ENCODE data around the gene ZEB2. TPM values are rescaled to one million over a fixed set of nuclear protein-coding genes. Genes with fewer than 3 reads are reported as not detected.

The ZEB2 gene
- total RNA-seq, 4 donors from 2014 or later = 19.8 to 69.6 (median 42.9) TPM

- 83 to 84% methylated on average over 4 of the region's 4 CpGs for WGBS, 2 donors (ENCODE audit: low coverage in 1 of 2)
- no peak overlapping the region for H3K27ac ChIP-seq
- in situ Hi-C loops (cut with MboI; ENCODE audit: low pct_ligation_motif_present in 1 of 4, low pct_unique_long_range_greater_than_20kb in 1 of 4, low sequenced_read_pairs in 3 of 4) = no loop called here
- H3K36me3 ChIP-seq = no peaks in the 10 kb centered on the region
- no peak overlapping the region for H3K4me3 ChIP-seq
- intact Hi-C loops (cut with DNase I; ENCODE audit: low total_unique reads) = no loop called here
- no peaks in the 10 kb centered on the region for H3K9me3 ChIP-seq
- H3K4me1 ChIP-seq = no peaks in the 10 kb centered on the region
- H3K27me3 ChIP-seq = no peaks in the 10 kb centered on the region
- DNase-seq = no peak
- TF ChIP-seq EP300 (IDR thresholded peaks at IDR 0.05; ENCODE audit: low read depth) (no peak), POLR2AphosphoS5 (IDR thresholded peaks at IDR 0.05) (no peak), CTCF (IDR thresholded peaks at IDR 0.05) (no peak), POLR2A (IDR thresholded peaks at IDR 0.05) (no peak)
Measured at GRCh38 chr2:144539289-144539782, 19.4 kb upstream of the ZEB2 start.

GRCh38 chr2:144535300-144535699, 15.4 kb upstream of the ZEB2 start:
- H3K36me3 ChIP-seq = no peaks in the 10 kb centered on the region
- H3K4me3 ChIP-seq = no peak overlapping the region
- WGBS, 2 donors (ENCODE audit: low coverage in 1 of 2) = 75 to 100% methylated on average over 2 of the region's 2 CpGs
- intact Hi-C loops (cut with DNase I; ENCODE audit: low total_unique reads) (no loop called here), in situ Hi-C loops (cut with MboI; ENCODE audit: low pct_ligation_motif_present in 1 of 4, low pct_unique_long_range_greater_than_20kb in 1 of 4, low sequenced_read_pairs in 3 of 4) (no loop called here)
- no peak for DNase-seq
- no peaks in the 10 kb centered on the region for H3K9me3 ChIP-seq
- TF ChIP-seq POLR2AphosphoS5 (IDR thresholded peaks at IDR 0.05) (no peak), CTCF (IDR thresholded peaks at IDR 0.05) (no peak), EP300 (IDR thresholded peaks at IDR 0.05; ENCODE audit: low read depth) (no peak), POLR2A (IDR thresholded peaks at IDR 0.05) (no peak)
- no peak overlapping the region for H3K27ac ChIP-seq
- peaks cover 13% of the 10 kb centered on the region for H3K27me3 ChIP-seq
- H3K4me1 ChIP-seq = no peaks in the 10 kb centered on the region

GRCh38 chr2:144533221-144533620, 13.3 kb upstream of the ZEB2 start:
- intact Hi-C loops (cut with DNase I; ENCODE audit: low total_unique reads) = no loop called here
- Histone ChIP-seq H3K4me1 (no peaks in the 10 kb centered on the region), H3K27me3 (peaks cover 13% of the 10 kb centered on the region), H3K9me3 (no peaks in the 10 kb centered on the region), H3K36me3 (no peaks in the 10 kb centered on the region), H3K4me3 (no peak overlapping the region), H3K27ac (no peak overlapping the region)
- in situ Hi-C loops (cut with MboI; ENCODE audit: low pct_ligation_motif_present in 1 of 4, low pct_unique_long_range_greater_than_20kb in 1 of 4, low sequenced_read_pairs in 3 of 4) = no loop called here
- no peak for TF ChIP-seq EP300 (IDR thresholded peaks at IDR 0.05; ENCODE audit: low read depth)
- no peak for TF ChIP-seq POLR2A (IDR thresholded peaks at IDR 0.05)
- TF ChIP-seq POLR2AphosphoS5 (IDR thresholded peaks at IDR 0.05) = no peak
- TF ChIP-seq CTCF (IDR thresholded peaks at IDR 0.05) = no peak
- no peak for DNase-seq
- 89% methylated on average over 5 to 7 of the region's 7 CpGs for WGBS, 2 donors (ENCODE audit: low coverage in 1 of 2)

GRCh38 chr2:144530596-144530995, 10.7 kb upstream of the ZEB2 start:
- no peak overlapping the region for H3K27ac ChIP-seq
- H3K36me3 ChIP-seq = no peaks in the 10 kb centered on the region
- in situ Hi-C loops (cut with MboI; ENCODE audit: low pct_ligation_motif_present in 1 of 4, low pct_unique_long_range_greater_than_20kb in 1 of 4, low sequenced_read_pairs in 3 of 4) (no loop called here), intact Hi-C loops (cut with DNase I; ENCODE audit: low total_unique reads) (no loop called here)
- no peaks in the 10 kb centered on the region for H3K4me1 ChIP-seq
- H3K9me3 ChIP-seq = no peaks in the 10 kb centered on the region
- DNase-seq = no peak
- no peak for TF ChIP-seq POLR2A (IDR thresholded peaks at IDR 0.05)
- no peak for TF ChIP-seq CTCF (IDR thresholded peaks at IDR 0.05)
- TF ChIP-seq POLR2AphosphoS5 (IDR thresholded peaks at IDR 0.05) = no peak
- TF ChIP-seq EP300 (IDR thresholded peaks at IDR 0.05; ENCODE audit: low read depth) = no peak
- H3K4me3 ChIP-seq = no peak overlapping the region
- WGBS, 2 donors (ENCODE audit: low coverage in 1 of 2) = 54% methylated on average over 5 of the region's 5 CpGs
- H3K27me3 ChIP-seq = peaks cover 26% of the 10 kb centered on the region

Measured in transverse colon (tissue), 4 donors.